ENCODE data around the gene NADSYN1.

The NADSYN1 gene

DNA sequence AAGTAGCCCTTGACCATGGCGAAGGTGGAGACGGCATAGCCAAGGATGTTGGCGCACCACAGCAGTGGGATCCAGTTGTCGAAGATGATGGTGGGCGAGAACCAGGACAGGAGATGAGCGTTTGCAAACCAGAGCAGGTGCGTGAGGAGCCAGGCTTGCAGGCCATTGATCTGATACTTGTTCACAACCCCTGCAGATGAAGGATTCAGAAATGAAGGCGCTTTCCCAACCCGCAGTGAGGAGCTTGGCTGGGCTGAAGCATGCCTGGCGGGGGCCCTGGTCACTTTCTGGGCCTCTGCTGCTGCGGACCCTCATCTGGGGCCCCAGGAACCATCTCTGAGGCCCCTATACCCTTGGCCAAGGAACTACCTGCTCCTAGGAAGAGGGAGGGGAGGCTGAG lies 11.8 kb upstream of the NADSYN1 start:
- TF ChIP-seq GATA2 (IDR thresholded peaks at IDR 0.05; ENCODE audit: low read depth, low read length) (no peak), GATA3 (IDR thresholded peaks at IDR 0.05; ENCODE audit: low read depth, low read length) (no peak)

DNA sequence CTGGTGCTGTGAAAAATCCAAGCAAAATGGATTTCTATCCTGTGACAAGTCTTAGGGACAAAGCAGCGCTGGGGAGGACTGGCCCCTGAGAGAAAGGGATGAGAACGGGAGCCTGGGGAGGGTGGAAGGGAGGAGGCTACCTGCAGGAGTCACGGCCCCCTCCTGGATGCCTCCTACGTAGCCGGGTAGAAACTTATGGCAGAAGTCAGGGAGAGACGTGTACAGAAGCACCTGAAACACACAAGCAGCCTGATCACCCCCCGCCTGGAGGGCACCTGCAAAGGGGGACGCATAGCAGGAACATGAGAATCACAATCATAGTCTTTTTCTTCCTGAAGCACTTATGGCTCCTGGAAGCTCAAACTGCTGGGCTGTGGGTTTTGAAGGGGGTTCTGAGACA lies 10.9 kb upstream of the NADSYN1 start:
- no peak for TF ChIP-seq GATA2 (IDR thresholded peaks at IDR 0.05; ENCODE audit: low read depth, low read length)
- TF ChIP-seq GATA3 (IDR thresholded peaks at IDR 0.05; ENCODE audit: low read depth, low read length) = no peak

DNA sequence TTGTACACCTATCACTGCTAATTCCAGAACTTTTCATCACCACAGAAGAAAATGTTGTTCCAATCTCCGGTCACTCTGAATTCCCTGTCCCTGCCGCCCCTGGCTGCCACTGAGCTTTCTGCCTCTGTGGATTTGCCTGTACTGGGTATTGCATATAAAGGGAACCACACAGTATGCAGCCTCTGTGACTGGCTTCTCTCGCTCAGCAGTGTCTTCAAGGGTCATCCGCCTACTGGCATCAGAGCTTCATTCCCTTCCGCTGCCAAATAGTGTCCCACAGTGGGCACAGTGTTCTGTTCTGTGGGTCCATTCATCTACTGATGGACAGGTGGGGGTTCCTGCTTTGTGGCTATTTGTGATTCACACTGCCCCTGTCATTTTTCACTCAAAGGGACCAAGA lies 10.1 kb upstream of the NADSYN1 start:
- no peak for TF ChIP-seq GATA3 (IDR thresholded peaks at IDR 0.05; ENCODE audit: low read depth, low read length)

DNA sequence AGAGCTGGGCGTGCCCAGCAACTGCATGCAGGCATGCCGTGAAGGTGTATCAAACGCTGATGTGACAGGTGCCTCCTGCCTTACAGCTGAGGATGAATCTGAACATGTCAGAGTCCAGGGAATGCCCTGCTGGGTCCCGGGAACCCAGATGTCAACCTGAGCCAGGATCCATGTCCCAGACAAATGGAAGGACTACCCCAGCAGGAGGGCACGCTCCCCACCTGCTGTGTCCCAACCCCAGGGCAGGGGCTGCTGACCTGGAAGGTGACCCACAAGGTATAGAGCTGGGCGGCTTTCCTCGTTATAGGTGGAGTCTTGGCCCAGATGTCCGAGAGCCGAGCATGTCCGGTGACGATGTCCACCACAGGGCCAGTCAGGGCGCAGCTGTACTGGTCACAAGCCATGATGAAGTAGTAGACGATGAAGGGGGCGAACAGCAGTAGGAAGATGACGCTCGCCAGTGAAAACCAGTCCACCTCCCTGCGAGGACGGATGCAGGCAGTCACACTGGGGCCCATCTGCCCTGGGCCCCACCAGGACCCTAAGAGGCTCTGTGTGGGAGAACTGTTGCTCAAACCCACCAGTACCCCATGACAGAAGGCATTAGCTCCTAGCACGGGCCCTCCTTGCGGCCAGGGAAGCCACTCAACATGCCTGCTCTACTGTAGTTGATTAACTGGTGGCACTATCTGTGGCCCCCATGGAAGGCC lies 9.1 kb upstream of the NADSYN1 start:
- no peak for TF ChIP-seq GATA3 (IDR thresholded peaks at IDR 0.05; ENCODE audit: low read depth, low read length)
- no peak for TF ChIP-seq GATA2 (IDR thresholded peaks at IDR 0.05; ENCODE audit: low read depth, low read length)

DNA sequence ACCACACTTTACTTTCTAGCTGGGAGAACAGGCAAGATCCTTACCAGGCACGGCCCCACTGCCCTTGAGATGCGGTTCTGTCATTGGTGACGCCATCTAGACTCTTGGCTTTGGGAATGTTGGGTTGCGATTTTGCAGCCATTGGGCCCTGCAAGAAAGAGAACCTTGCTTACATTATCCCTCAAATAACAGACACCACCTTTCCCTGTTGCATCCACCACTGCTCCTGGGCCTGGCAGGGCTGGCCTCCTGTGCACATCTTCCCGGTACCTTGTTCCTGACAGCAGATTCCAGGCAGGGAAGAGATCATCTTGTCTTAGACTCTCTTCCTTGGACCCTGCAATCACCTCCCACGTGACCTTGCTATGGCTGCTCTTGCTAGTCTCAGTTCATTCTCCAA lies 8.2 kb upstream of the NADSYN1 start:
- TF ChIP-seq GATA3 (IDR thresholded peaks at IDR 0.05; ENCODE audit: low read depth, low read length) (no peak), GATA2 (IDR thresholded peaks at IDR 0.05; ENCODE audit: low read depth, low read length) (no peak)

DNA sequence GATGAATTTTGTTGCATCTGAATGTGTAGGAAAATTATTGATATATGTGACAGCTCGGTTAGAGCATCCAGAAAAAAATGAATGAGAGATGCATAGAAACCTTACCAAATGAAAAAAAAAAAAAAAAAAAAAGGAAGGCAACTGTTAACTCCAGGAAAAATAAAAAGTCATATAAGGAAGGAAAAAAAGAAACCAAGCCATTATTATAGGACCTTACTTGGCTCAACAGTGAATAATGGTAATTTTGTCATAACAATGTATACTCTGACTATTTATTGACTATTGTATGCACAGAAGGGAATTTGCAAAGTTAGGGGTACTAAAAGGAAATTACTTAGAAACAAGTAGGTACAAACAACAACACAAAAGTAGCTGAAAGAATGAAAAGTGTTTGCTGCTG lies 6.9 kb upstream of the NADSYN1 start:
- TF ChIP-seq GATA2 (IDR thresholded peaks at IDR 0.05; ENCODE audit: low read depth, low read length) = no peak
- no peak for TF ChIP-seq GATA3 (IDR thresholded peaks at IDR 0.05; ENCODE audit: low read depth, low read length)

DNA sequence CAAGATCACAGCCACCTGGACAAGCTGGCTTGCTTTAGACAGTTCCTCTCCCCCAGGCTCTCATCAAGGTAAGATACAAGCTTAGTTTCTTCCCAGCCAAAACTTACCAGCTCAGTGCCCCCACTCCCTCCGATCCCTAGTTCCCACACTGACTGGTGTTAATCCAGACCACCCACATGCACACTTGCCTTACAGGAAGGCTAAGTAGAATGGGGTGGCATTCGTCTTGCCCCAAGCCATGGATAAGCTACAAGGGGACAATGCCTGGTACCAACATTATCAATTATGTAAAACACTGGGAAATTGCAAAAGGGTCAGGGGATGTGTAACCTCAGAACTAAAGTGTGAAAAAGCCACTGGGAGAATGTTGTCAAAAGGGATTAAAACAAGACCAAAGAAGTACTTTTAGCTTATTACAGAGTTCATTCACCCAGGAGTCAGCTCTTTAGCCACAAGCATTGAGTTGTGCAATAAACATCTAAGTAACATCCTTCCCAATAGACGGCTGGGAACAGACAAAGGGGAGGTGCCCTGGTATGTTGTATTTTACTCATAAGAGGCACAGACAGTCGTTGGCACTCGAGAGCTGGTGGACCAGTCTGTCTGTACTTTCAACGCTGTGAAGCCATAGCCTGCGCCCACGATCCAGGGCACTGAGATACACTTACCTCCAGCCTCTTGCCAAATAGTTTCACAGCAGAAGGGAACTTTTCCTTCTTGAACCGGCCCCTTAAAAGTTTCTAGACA lies 5.9 kb upstream of the NADSYN1 start:
- TF ChIP-seq GATA3 (IDR thresholded peaks at IDR 0.05; ENCODE audit: low read depth, low read length) (no peak), GATA2 (IDR thresholded peaks at IDR 0.05; ENCODE audit: low read depth, low read length) (no peak)

DNA sequence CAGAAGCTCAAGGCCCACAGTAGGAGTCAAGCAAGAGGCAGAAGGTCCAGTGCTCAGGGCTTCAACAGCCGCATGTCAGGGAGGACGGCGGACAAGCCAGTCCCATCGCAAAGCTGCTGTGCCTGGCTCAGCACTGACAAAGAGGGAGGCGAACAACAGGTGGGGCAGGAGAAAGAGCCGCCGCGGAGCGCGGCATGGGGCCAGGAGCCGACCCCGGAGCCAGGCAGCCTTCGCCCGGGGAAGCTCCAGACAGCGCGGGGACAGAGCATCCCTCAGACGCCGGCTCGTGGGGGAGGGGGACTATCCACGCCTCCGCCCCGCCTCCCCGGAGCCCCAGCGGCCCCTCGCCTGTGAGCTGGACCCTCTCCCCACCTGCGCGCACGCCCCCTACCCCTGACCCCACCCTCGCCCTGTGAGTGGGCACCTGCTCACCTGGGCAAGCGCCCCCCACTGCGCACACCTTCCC lies 5.2 kb upstream of the NADSYN1 start:
- TF ChIP-seq GATA2 (IDR thresholded peaks at IDR 0.05; ENCODE audit: low read depth, low read length) (no peak), GATA3 (IDR thresholded peaks at IDR 0.05; ENCODE audit: low read depth, low read length) (no peak)

DNA sequence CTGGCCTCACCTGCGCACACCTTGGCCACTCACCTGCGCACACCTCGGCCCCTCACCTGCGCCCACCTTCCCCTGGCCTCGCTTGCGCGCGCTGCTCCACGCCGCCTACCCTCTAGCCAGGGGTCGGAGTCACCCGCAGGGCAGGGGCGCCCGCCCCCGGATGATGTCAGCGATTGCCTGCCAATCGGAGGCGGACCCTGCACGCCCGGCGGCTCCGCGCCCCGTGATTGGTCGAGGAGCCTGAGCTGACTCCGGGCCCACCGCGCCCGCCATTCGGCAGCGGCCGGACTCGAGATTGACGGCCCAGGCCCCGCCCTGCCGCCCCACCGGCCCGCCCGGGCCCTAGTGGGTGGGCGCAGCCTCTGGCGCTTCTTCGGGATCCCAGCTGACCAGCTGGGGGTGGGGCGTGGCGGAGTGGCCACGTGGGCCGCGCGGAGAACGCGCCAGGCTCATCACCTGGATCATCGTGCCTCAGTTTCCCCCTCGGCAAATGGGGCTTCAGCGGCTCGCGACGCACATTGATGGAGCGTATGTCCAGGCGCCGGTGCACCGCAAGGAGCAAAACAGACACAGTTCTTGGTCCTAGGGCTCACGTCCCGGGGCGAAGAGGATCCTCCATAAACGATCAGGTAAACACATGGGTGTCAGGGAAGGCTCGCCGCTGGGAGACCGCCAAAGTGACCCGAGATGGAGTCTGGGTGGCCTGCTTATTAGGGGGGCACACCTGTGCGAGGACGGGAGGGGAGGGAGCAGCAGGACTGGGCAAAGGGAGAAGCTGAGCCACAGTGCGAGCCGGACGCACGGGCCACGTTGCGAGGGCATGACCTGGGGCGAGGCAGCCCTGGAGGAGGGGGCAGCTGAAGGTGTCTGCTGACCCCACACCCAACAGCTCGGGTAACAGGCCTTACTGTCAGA lies 4.5 kb upstream of the NADSYN1 start, which contains the start of gene DHCR7:
DHCR7 (minus strand) TSS at position 137 of the 915 bp plus-strand sequence. CDS start 3,441 bp downstream, outside the sequence.
- TF ChIP-seq GATA3 (IDR thresholded peaks at IDR 0.05; ENCODE audit: low read depth, low read length) = no peak
- TF ChIP-seq GATA2 (IDR thresholded peaks at IDR 0.05; ENCODE audit: low read depth, low read length) = no peak

DNA sequence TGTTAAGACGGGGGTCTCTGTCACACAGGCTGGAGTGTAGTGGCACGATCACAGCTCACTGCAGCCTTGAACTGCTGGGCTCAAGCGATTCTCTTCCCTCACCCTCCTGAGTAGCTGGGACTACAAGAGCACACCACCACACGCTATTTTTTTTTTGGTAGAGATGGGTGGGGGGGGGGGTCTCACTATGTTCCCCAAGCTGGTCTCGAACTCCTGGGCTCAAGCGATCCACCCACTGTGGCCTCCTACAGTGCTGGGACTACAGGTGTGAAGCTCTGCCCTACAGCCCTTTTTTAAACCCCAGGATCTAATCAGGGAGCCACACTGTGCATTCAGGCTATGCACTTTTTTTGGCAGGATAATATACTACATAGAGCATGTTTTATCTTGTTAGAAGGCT lies 3.4 kb upstream of the NADSYN1 start:
- TF ChIP-seq GATA3 (IDR thresholded peaks at IDR 0.05; ENCODE audit: low read depth, low read length) (no peak), GATA2 (IDR thresholded peaks at IDR 0.05; ENCODE audit: low read depth, low read length) (no peak)

DNA sequence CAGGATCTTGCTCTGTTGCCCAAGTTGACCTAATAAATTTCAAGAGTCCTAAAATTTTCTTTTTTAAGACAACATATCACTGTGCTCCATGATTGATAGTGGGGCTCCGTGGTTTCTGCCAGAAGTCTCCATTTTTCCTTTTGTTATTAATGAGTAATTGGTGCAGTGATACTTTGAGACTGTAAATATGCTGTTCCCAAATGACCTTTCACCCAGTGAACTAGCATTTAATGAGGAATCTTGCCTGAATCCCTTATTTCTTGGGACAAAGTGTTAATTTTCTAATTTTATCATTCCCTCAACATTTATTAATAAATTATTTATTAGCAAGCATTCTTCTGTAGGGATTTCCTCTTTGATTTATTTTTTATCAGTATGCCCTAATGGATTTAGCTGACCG lies 2.5 kb upstream of the NADSYN1 start:
- no peak for TF ChIP-seq GATA3 (IDR thresholded peaks at IDR 0.05; ENCODE audit: low read depth, low read length)
- TF ChIP-seq GATA2 (IDR thresholded peaks at IDR 0.05; ENCODE audit: low read depth, low read length) = no peak

DNA sequence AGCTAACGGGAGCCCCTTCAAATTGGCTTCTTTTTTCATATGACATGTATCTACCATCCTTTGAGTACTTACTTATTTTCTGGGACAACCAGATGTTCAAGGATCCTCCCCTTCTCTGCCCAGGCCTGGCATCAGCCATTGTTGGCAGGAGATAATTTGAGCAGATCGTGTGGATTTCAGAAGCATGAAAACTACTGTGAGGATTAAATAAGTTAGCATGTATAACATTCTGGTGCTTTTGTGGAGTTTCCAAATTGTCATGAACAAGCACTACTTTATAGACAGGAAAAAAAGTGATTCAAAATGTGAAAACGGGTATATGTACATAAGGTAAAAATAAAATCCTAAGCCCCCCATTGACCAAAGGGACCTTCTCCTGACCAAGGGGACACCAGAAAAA lies 2.1 kb upstream of the NADSYN1 start:
- TF ChIP-seq GATA3 (IDR thresholded peaks at IDR 0.05; ENCODE audit: low read depth, low read length) (no peak), GATA2 (IDR thresholded peaks at IDR 0.05; ENCODE audit: low read depth, low read length) (no peak)

DNA sequence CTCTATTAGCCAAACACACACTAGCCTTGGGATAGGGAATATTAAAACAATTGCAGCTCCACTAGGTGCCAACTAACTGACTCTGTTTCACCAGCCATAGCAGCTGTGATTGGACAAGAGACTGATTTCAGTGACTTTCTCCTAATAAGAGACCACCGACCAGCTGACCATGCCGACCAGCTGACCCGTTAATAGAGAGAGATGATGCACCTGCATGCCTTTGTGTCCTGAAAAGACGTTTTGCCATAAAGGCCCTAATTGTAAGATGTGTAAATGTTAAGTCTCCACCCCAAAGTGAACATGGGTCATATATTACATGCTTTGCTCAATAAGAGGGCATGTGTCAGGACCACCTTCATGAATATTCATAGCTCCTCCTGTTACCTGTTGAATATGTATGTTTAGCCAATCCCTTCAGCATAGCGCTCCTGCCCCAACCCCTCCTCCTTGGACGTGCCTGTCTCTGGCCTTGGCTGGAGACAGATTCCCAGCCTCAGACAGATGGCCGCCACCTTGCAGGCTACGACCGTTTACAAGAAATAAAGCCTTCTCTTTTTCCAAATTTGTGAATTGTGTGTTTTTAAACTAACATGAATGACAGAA lies 1.3 kb upstream of the NADSYN1 start:
- TF ChIP-seq GATA2 (IDR thresholded peaks at IDR 0.05; ENCODE audit: low read depth, low read length) = no peak
- TF ChIP-seq GATA3 (IDR thresholded peaks at IDR 0.05; ENCODE audit: low read depth, low read length) = no peak
